ENCODE data around the gene TMEM223.
A peak's percentile ranks its signal among the peaks of the same experiment; 100 is the strongest.

Gene TMEM223

GRCh38 chr11:62835336-62835735 is 43.5 kb upstream of the TMEM223 start:
- H3K36me3 ChIP-seq (ENCODE audit: control insufficient read depth, low read length), result peaks cover 67% of the 10 kb centered on the region
- TF ChIP-seq EZH2phosphoT487 (IDR thresholded peaks at IDR 0.05; ENCODE audit: borderline replicate concordance, low read length) (no peak), CTCF (IDR thresholded peaks at IDR 0.05; ENCODE audit: low read depth, low read length, poor library complexity, severe bottlenecking) (no peak)
- no peaks in the 10 kb centered on the region for H3K27me3 ChIP-seq (ENCODE audit: control insufficient read depth, low read length)
- H3K4me1 ChIP-seq (ENCODE audit: control insufficient read depth, low read length), result peaks cover 31% of the 10 kb centered on the region
- no peaks in the 10 kb centered on the region for H3K9me3 ChIP-seq (ENCODE audit: control insufficient read depth, insufficient read depth, low read length)
- H3F3A ChIP-seq (ENCODE audit: control insufficient read depth, insufficient read depth), result peaks cover 22% of the 10 kb centered on the region
- H3K9me2 ChIP-seq (replicated peaks; ENCODE audit: control insufficient read depth, low read length), result no peaks in the 10 kb centered on the region
- H3K27ac ChIP-seq (ENCODE audit: low read depth, low read length), result no peak overlapping the region
- H4K20me1 ChIP-seq (ENCODE audit: control insufficient read depth, insufficient read depth, low read depth, low read length), result no peaks in the 10 kb centered on the region
- no peak overlapping the region for H3K4me3 ChIP-seq (ENCODE audit: low read length)
- no peak overlapping the region for H3K4me2 ChIP-seq (ENCODE audit: low read length)
- H3K79me2 ChIP-seq (ENCODE audit: control insufficient read depth, low read length), result peaks cover 59% of the 10 kb centered on the region

GRCh38 chr11:62832336-62833234 is 40.8 kb upstream of the TMEM223 start, which contains the start of gene TEX54:
TSS of gene TEX54 (minus strand) at chr11:62832841.
- Histone ChIP-seq H3K4me1 (ENCODE audit: control insufficient read depth, low read length) (peaks cover 23% of the 10 kb centered on the region), H3K4me2 (ENCODE audit: low read length) (peak within 1 kb of the TSS; percentile 99), H3K27me3 (ENCODE audit: control insufficient read depth, low read length) (no peaks in the 10 kb centered on the region), H3K36me3 (ENCODE audit: control insufficient read depth, low read length) (peaks cover 57% of the 10 kb centered on the region), H3K79me2 (ENCODE audit: control insufficient read depth, low read length) (peaks cover 60% of the 10 kb centered on the region), H3F3A (ENCODE audit: control insufficient read depth, insufficient read depth) (peaks cover 15% of the 10 kb centered on the region), H3K9me2 (replicated peaks; ENCODE audit: control insufficient read depth, low read length) (no peaks in the 10 kb centered on the region), H3K9me3 (ENCODE audit: control insufficient read depth, insufficient read depth, low read length) (no peaks in the 10 kb centered on the region), H3K27ac (ENCODE audit: low read depth, low read length) (peak within 1 kb of the TSS; percentile 73), H3K4me3 (ENCODE audit: low read length) (peak within 1 kb of the TSS; percentile 99), H4K20me1 (ENCODE audit: control insufficient read depth, insufficient read depth, low read depth, low read length) (no peaks in the 10 kb centered on the region)
- TF ChIP-seq EZH2phosphoT487 (IDR thresholded peaks at IDR 0.05; ENCODE audit: borderline replicate concordance, low read length) (no peak), CTCF (IDR thresholded peaks at IDR 0.05; ENCODE audit: low read depth, low read length, poor library complexity, severe bottlenecking) (no peak)

GRCh38 chr11:62831520-62832335 is 39.9 kb upstream of the TMEM223 start, which contains the start of gene STX5:
TSS of gene STX5 (minus strand) at chr11:62832051. CDS start at chr11:62831243, 808 bp downstream.
- H4K20me1 ChIP-seq (ENCODE audit: control insufficient read depth, insufficient read depth, low read depth, low read length), result no peaks in the 10 kb centered on the region
- H3K36me3 ChIP-seq (ENCODE audit: control insufficient read depth, low read length), result peaks cover 57% of the 10 kb centered on the region
- H3K27ac ChIP-seq (ENCODE audit: low read depth, low read length), result peak within 1 kb of the TSS; percentile 73
- no peaks in the 10 kb centered on the region for H3K9me3 ChIP-seq (ENCODE audit: control insufficient read depth, insufficient read depth, low read length)
- no peaks in the 10 kb centered on the region for H3K9me2 ChIP-seq (replicated peaks; ENCODE audit: control insufficient read depth, low read length)
- H3K4me1 ChIP-seq (ENCODE audit: control insufficient read depth, low read length), result peaks cover 21% of the 10 kb centered on the region
- peaks cover 15% of the 10 kb centered on the region for H3F3A ChIP-seq (ENCODE audit: control insufficient read depth, insufficient read depth)
- TF ChIP-seq CTCF (IDR thresholded peaks at IDR 0.05; ENCODE audit: low read depth, low read length, poor library complexity, severe bottlenecking) (no peak), EZH2phosphoT487 (IDR thresholded peaks at IDR 0.05; ENCODE audit: borderline replicate concordance, low read length) (no peak)
- peak within 1 kb of the TSS; percentile 99 for H3K4me2 ChIP-seq (ENCODE audit: low read length)
- H3K4me3 ChIP-seq (ENCODE audit: low read length), result peak within 1 kb of the TSS; percentile 99
- H3K27me3 ChIP-seq (ENCODE audit: control insufficient read depth, low read length), result no peaks in the 10 kb centered on the region
- peaks cover 56% of the 10 kb centered on the region for H3K79me2 ChIP-seq (ENCODE audit: control insufficient read depth, low read length)

Measured in DOHH2 (cell line).